Keratinocyte (primary cell): ENCODE results near the gene PRKCA.

Source experiments
- EZH2 ChIP-seq: IDR thresholded peaks from one replicate; pipeline ENCODE4 v1.6.1; 2012; ENCODE audit warnings: inconsistent platforms, mild to moderate bottlenecking, low read length, moderate library complexity
- TF ChIP-seq, protein P1 (sequence below), 3 experiments: IDR thresholded peaks in 1 of 3; conservative IDR thresholded peaks in 1 of 3; optimal IDR thresholded peaks in 1 of 3; 2 replicates in 2 of 3; 3 replicates in 1 of 3; pipeline versions ENCODE3 to v1.5.1; 2011; ENCODE audit warnings: low read length in 3 of 3, mild to moderate bottlenecking in 3 of 3, moderate library complexity in 2 of 3, control low read depth in 1 of 3, inconsistent platforms in 1 of 3; ENCODE audit not compliant: insufficient read depth in 2 of 3; ENCODE audit errors: extremely low read depth in 1 of 3

- TF ChIP-seq, protein P1, sequence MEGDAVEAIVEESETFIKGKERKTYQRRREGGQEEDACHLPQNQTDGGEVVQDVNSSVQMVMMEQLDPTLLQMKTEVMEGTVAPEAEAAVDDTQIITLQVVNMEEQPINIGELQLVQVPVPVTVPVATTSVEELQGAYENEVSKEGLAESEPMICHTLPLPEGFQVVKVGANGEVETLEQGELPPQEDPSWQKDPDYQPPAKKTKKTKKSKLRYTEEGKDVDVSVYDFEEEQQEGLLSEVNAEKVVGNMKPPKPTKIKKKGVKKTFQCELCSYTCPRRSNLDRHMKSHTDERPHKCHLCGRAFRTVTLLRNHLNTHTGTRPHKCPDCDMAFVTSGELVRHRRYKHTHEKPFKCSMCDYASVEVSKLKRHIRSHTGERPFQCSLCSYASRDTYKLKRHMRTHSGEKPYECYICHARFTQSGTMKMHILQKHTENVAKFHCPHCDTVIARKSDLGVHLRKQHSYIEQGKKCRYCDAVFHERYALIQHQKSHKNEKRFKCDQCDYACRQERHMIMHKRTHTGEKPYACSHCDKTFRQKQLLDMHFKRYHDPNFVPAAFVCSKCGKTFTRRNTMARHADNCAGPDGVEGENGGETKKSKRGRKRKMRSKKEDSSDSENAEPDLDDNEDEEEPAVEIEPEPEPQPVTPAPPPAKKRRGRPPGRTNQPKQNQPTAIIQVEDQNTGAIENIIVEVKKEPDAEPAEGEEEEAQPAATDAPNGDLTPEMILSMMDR (optimal IDR thresholded peaks at IDR 0.05 in 1 of 3, IDR thresholded peaks at IDR 0.05 in 1 of 3, conservative IDR thresholded peaks at IDR 0.05 in 1 of 3; ENCODE audit: extremely low read depth in 1 of 3, insufficient read depth in 2 of 3, low read length in 3 of 3): no peak
- TF ChIP-seq EZH2: no peak
Measured at GRCh38 chr17:66790501-66791061, 488.2 kb downstream of the PRKCA start.
